Ascending aorta (tissue), 2 donors: Measurements from ENCODE around the gene AHCY. TPM values are rescaled to one million over a fixed set of nuclear protein-coding genes. Genes with fewer than 3 reads are reported as not detected.
"Not testable (repeated sequence)": the region's sequence is repeated elsewhere in the genome, so short reads cannot be mapped to it uniquely, and the experiment has no call there.

Experiments
- DNase-seq, 2 donors: peaks; one replicate each; pipeline ENCODE4 v3.0.0-alpha.2; 2019; ENCODE audit warnings: low spot score in 2 of 2
- H3K27ac ChIP-seq, 2 donors: fragments of 200-600 bp; sonication (generic); one replicate each; pipeline ENCODE4 v1.5.1; 2016 to 2017; ENCODE audit warnings: mild to moderate bottlenecking in 1 of 2
- H3K27me3 ChIP-seq: fragments of 200-600 bp; sonication (generic); one replicate; pipeline ENCODE4 v1.5.1; 2017
- H3K36me3 ChIP-seq, 2 donors: fragments of 200-600 bp; sonication (generic); one replicate each; pipeline ENCODE4 v1.5.1; 2016
- H3K4me1 ChIP-seq, 2 donors: fragments of 200-600 bp; sonication (generic); one replicate each; pipeline ENCODE4 v1.5.1; 2016 to 2017; ENCODE audit warnings: mild to moderate bottlenecking in 1 of 2
- H3K4me3 ChIP-seq, 2 donors: fragments of 200-600 bp; sonication (generic); one replicate each; pipeline ENCODE4 v1.5.1; 2016 to 2017; ENCODE audit warnings: mild to moderate bottlenecking in 1 of 2
- H3K9me3 ChIP-seq, 2 donors: fragments of 200-600 bp; sonication (generic); one replicate each; pipeline ENCODE4 v1.5.1; 2016
- intact Hi-C: fragments of 100-400 bp; cut with DNase I; formaldehyde crosslinking; loops from one replicate; pipeline ENCODE4 v1.15.1; 2023
- total RNA-seq: library from RNA; depleted of rRNA; stranded (reverse); fragments of >200 nt; gene quantifications from one replicate; pipeline ENCODE4 v1.1.0, GENCODE V29; 2016
- TF ChIP-seq, protein P1 (sequence below), 3 experiments: fragments of 200-600 bp in 2 of 3; fragments of 450-650 bp in 1 of 3; sonication (generic) in 2 of 3; IDR thresholded peaks; one replicate each; pipeline ENCODE4 v1.5.1; 2016 to 2019; ENCODE audit warnings: antibody characterized with exemption in 3 of 3, mild to moderate bottlenecking in 1 of 3, moderate library complexity in 1 of 3

AHCY gene
- total RNA-seq, 1 donor from 2014 or later, result 93.8 TPM

DNA sequence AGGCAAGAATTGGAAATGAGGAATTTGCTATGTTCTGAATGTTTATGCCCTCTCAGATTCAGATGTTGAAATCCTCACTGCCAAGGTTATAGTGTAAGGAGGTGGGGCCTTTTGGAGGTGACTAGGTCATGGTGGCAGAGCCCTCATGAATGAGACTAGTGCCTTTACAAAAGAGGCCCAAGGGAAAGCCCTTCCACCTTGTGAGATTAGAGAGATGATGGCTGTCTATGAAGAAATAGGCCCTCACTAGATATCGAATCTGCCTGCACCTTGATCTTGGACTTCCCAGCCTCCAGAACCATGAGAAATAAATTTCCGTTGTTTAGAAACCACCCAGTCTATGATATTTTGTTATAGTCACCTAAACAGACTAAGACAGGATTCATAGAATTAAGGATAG lies 51.5 kb downstream of the AHCY start:
- TF ChIP-seq, protein P1, sequence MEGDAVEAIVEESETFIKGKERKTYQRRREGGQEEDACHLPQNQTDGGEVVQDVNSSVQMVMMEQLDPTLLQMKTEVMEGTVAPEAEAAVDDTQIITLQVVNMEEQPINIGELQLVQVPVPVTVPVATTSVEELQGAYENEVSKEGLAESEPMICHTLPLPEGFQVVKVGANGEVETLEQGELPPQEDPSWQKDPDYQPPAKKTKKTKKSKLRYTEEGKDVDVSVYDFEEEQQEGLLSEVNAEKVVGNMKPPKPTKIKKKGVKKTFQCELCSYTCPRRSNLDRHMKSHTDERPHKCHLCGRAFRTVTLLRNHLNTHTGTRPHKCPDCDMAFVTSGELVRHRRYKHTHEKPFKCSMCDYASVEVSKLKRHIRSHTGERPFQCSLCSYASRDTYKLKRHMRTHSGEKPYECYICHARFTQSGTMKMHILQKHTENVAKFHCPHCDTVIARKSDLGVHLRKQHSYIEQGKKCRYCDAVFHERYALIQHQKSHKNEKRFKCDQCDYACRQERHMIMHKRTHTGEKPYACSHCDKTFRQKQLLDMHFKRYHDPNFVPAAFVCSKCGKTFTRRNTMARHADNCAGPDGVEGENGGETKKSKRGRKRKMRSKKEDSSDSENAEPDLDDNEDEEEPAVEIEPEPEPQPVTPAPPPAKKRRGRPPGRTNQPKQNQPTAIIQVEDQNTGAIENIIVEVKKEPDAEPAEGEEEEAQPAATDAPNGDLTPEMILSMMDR (IDR thresholded peaks at IDR 0.05), result no peak
- intact Hi-C loops, result no loop called here
- no peaks in the 10 kb centered on the region for H3K4me1 ChIP-seq
- H3K36me3 ChIP-seq, result no peaks in the 10 kb centered on the region
- DNase-seq, result no peak
- H3K27ac ChIP-seq, result no peak overlapping the region
- H3K4me3 ChIP-seq, result no peak overlapping the region
- H3K9me3 ChIP-seq, result no peaks in the 10 kb centered on the region
- no peaks in the 10 kb centered on the region for H3K27me3 ChIP-seq

DNA sequence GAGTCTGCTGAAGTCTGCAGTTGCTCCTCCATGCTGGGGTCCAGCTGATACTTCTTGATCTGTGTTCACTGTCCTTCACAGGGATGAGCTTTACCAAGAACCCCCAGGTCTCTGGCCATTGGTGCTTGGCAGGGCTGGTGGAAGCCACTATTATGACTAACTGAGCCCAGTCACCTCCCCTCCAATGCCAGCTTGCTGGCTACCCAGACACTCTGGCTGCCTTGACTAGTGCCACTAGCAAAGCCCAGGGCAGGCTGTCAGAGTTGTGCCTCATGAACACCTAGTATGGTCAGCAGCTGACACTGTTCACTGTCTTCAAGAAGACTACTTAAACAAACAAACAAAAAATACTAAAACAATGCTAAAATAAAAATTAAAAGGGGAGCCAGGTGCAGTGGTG lies 53.1 kb downstream of the AHCY start:
- H3K4me1 ChIP-seq, result no peaks in the 10 kb centered on the region
- no peaks in the 10 kb centered on the region for H3K27me3 ChIP-seq
- H3K27ac ChIP-seq, result no peak overlapping the region
- H3K36me3 ChIP-seq, result no peaks in the 10 kb centered on the region
- no peak overlapping the region for H3K4me3 ChIP-seq
- TF ChIP-seq, protein P1 (IDR thresholded peaks at IDR 0.05), result no peak
- H3K9me3 ChIP-seq, result no peaks in the 10 kb centered on the region
- DNase-seq, result no peak
- intact Hi-C loops, result no loop called here

DNA sequence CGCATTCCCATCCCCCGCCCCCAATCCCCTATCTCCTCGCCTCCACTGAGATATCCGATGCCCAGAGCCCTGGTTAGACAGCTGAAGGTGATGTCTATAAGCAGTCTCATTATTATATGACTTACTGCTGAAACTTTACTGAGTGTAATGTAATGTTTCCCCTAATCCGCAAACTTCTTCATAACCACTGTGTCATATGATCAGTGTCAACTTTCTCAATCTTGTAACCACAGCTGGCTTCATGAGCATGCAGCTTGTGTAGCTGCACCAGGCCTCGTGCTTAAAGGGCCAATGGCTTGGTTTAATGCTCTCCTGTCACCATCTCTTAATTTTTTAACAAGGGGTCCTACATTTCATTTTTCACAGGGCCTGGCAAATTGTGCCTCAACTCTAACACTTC lies 53.9 kb downstream of the AHCY start:
- DNase-seq, result no peak
- Histone ChIP-seq H3K27me3 (no peaks in the 10 kb centered on the region), H3K4me1 (no peaks in the 10 kb centered on the region), H3K27ac (no peak overlapping the region), H3K4me3 (no peak overlapping the region), H3K36me3 (no peaks in the 10 kb centered on the region), H3K9me3 (no peaks in the 10 kb centered on the region)
- TF ChIP-seq, protein P1 (IDR thresholded peaks at IDR 0.05), result no peak
- intact Hi-C loops, result no loop called here

DNA sequence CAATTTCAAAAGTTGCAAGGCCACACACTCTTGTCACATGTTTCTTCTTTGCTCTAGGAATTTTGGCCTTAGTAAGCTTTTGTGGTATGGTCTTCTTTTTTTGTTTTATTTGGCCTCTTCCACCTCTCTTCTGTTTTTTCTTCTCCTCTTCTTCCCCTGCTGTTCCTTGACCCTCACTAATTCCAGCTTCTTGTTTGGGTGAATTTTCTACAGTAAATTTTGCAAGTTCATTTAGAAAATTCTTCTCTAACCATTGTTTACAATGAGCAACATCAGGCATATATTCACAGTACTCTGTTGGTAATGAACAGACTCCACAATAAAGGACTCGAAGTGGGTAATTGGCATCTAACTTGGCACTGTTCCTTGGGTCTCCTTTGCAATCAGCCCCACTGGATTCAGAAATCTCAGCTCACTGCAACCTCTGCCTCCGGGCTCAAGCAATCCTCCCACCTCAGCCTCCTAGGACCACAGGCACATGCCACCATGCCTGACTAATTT lies 57.0 kb downstream of the AHCY start:
- Histone ChIP-seq H3K9me3 (no peaks in the 10 kb centered on the region), H3K4me3 (no peak overlapping the region), H3K27me3 (no peaks in the 10 kb centered on the region), H3K4me1 (no peaks in the 10 kb centered on the region), H3K27ac (no peak overlapping the region), H3K36me3 (no peaks in the 10 kb centered on the region)
- TF ChIP-seq, protein P1 (IDR thresholded peaks at IDR 0.05), result no peak
- DNase-seq, result no peak
- intact Hi-C loops, result no loop called here

DNA sequence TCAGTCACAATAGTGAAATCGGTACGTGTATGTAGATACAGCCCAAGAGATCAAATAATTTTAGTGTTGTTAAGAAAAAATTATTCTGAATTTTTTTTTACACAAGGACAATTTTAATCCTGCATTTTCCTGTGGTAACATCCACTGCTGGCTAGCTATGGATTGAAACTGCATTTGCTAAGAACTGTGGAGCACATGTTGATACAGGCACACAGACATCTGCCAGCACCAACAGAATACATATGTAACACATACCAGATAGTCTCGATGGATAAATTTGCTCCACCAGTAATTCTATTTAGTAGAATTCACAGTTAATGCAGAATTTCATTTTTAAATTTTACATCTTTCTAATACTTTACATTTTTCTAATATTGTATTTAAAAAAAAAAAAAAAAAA lies 59.8 kb downstream of the AHCY start:
- intact Hi-C loops, result no loop called here
- H3K27me3 ChIP-seq, result no peaks in the 10 kb centered on the region
- DNase-seq, result no peak
- no peak overlapping the region for H3K4me3 ChIP-seq
- H3K36me3 ChIP-seq, result no peaks in the 10 kb centered on the region
- H3K4me1 ChIP-seq, result no peaks in the 10 kb centered on the region
- H3K9me3 ChIP-seq, result no peaks in the 10 kb centered on the region
- TF ChIP-seq, protein P1 (IDR thresholded peaks at IDR 0.05), result no peak
- no peak overlapping the region for H3K27ac ChIP-seq

DNA sequence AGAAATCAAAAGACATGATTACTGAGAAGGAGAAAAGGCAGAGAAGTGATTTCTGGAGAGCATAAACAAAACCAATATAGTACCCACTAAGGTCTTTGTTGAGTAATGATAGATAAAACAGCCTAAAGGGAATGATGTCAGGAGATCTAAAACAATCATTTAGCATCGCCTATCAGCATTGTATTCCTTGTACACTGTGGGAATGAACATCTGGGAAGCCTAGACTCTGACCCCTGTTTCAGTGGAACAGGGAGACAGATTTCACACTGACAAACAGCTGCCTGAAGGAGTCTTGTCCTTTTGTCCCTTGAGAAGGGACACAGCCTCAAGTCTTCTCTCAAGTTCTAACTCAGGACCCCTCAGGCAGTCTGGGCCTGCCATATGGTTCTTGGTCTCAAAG lies 60.3 kb downstream of the AHCY start:
- no peak overlapping the region for H3K27ac ChIP-seq
- no peaks in the 10 kb centered on the region for H3K4me1 ChIP-seq
- H3K27me3 ChIP-seq, result no peaks in the 10 kb centered on the region
- TF ChIP-seq, protein P1 (IDR thresholded peaks at IDR 0.05), result no peak
- intact Hi-C loops, result no loop called here
- no peak for DNase-seq
- no peak overlapping the region for H3K4me3 ChIP-seq
- no peaks in the 10 kb centered on the region for H3K36me3 ChIP-seq
- peaks cover 0 to 2% of the 10 kb centered on the region in 2 donors for H3K9me3 ChIP-seq

DNA sequence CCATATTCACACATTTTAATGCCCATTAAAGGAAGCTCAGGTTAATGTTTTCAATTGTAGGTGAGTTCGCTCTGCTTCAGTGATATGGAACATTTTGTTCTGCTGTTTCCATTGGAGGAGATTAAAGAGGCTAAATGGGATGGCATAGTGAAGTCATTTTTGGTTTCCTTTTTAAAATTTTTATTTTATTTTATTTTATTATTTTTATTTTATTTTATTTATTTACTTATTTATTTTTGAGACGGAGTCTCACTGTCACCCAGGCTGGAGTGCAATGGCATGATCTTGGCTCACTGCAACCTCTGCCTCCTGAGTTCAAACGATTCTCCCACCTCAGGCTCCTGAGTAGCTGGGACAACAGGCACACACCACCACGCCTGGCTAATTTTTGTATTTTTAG lies 61.1 kb downstream of the AHCY start:
- intact Hi-C loops, H3K36me3 ChIP-seq, DNase-seq, H3K4me1 ChIP-seq, H3K27ac ChIP-seq, H3K27me3 ChIP-seq, H3K4me3 ChIP-seq: not testable (repeated sequence)
- peaks cover 0 to 10% of the 10 kb centered on the region in 2 donors for H3K9me3 ChIP-seq
